Stomach (tissue), 9 donors: ENCODE data around the gene CPLX3. TPM values are rescaled to one million over a fixed set of nuclear protein-coding genes. Genes with fewer than 3 reads are reported as not detected.

ENCODE experiments used
- DNase-seq, 2 donors: peaks; one replicate each; pipeline versions ENCODE4 v3.0.0 to v3.0.0-alpha.2; 2013 to 2019
- H3K27ac ChIP-seq, 5 donors: fragments of 200-600 bp in 4 of 5; sonication (generic) in 4 of 5; one replicate each; pipeline ENCODE4 v1.5.1; 2013 to 2019; ENCODE audit warnings: mild to moderate bottlenecking in 1 of 5, moderate library complexity in 1 of 5
- H3K27me3 ChIP-seq, 3 donors: fragments of 200-600 bp; sonication (generic); one replicate each; pipeline ENCODE4 v1.5.1; 2017 to 2019; ENCODE audit warnings: mixed run types in 1 of 3
- H3K36me3 ChIP-seq, 4 donors: fragments of 200-600 bp; sonication (generic); 1 replicate in 3 of 4; 2 replicates in 1 of 4; pipeline ENCODE4 v1.5.1; 2016 to 2019
- H3K4me1 ChIP-seq, 4 donors: fragments of 200-600 bp; sonication (generic); one replicate each; pipeline ENCODE4 v1.5.1; 2016 to 2019
- H3K4me3 ChIP-seq, 4 donors: fragments of 200-600 bp; sonication (generic) in 3 of 4; one replicate each; pipeline ENCODE4 v1.5.1; 2016 to 2019; ENCODE audit warnings: mild to moderate bottlenecking in 1 of 4
- H3K9me3 ChIP-seq, 4 donors: fragments of 200-600 bp; sonication (generic); one replicate each; pipeline ENCODE4 v1.5.1; 2016 to 2019
- EP300 ChIP-seq: sonication (generic); formaldehyde crosslinking; IDR thresholded peaks from one replicate; pipeline ENCODE4 v1.6.1; 2017; ENCODE audit warnings: antibody characterized with exemption
- POLR2A ChIP-seq, 4 donors: fragments of 450-650 bp; IDR thresholded peaks; one replicate each; pipeline ENCODE4 v1.6.1; 2016; ENCODE audit warnings: antibody characterized with exemption in 4 of 4, control low read depth in 2 of 4, mild to moderate bottlenecking in 1 of 4, moderate library complexity in 1 of 4
- POLR2AphosphoS5 ChIP-seq, 3 donors: sonication (generic); formaldehyde crosslinking; IDR thresholded peaks; one replicate each; pipeline ENCODE4 v1.6.1; 2016; ENCODE audit warnings: antibody characterized with exemption in 3 of 3
- WGBS, 5 donors: extraction: QIAGEN DNeasy Blood & Tissue Kit in 3 of 5; methylation state at CpG; one replicate each; pipeline versions ENCODE4 v1.1.5 to v1.1.7; 2013 to 2018; 5-methylcytosine and 5-hydroxymethylcytosine counted together
- intact Hi-C: fragments of 100-400 bp; cut with DNase I; formaldehyde crosslinking; loops from one replicate; pipeline ENCODE4 v1.15.1; 2023; ENCODE audit warnings: low total_unique reads
- polyA plus RNA-seq, 3 donors: library from polyadenylated mRNA; stranded (reverse); fragments of 200-250 nt; gene quantifications; one replicate each; pipeline ENCODE4 v1.2.3, GENCODE V29; 2013
- total RNA-seq, 5 donors: library from RNA; depleted of rRNA; stranded (reverse); fragments of >200 nt; gene quantifications; one replicate each; pipeline versions ENCODE4 v1.1.0 to v1.2.3, GENCODE V29; 2014 to 2016
- TF ChIP-seq, protein P1 (sequence below), 7 experiments: fragments of 450-650 bp in 4 of 7; fragments of 200-600 bp in 3 of 7; sonication (generic) in 3 of 7; IDR thresholded peaks; one replicate each; pipeline ENCODE4 v1.5.1; 2016 to 2019; ENCODE audit warnings: antibody characterized with exemption in 7 of 7, control low read depth in 2 of 7, mild to moderate bottlenecking in 1 of 7
- donor health status: healthy with polysubstance abuse.
- donor health status: Bipolar disorder and iron deficiency.
- donor health status: healthy.

Gene CPLX3
- total and polyA plus RNA-seq, 8 donors = 0.61 to 57.8 (median 19.4) TPM; not detected in 4

DNA sequence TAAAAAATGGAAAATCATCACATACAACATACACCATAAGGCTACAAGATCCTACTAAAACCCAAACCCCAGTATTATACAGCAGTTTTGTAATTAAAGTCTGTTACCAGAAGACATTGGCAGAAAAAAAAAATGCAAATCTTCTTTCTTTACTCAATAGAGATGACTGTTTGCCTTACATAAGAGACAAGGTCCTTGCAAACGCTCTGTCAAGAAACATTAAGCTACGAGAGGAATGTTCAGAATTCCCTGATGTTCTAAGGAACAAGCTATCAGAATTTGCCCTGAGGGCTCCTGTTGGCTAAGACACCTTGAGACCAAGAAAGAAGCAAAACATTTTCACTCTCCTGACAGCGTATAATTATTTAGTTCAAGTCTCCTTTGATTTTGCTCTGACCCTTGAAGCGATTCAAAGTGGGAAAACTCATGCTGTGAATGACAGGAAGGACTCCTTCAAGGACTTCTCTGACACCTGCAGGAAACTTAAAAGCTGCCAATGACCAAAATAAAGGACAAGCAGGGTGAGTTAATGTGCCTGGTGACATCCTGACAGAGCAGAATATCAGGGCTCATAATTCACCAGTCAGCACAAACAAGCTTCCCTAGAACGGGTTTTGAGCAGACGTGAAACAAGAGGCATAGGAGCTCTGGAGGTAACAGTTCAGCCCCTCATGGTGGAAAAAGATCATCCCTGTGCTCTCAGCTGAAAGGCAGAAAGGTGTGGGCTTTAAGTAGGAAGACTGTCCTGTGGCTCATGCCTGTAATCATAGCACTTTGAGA lies 44.2 kb downstream of the CPLX3 start:
- no peaks in the 10 kb centered on the region for H3K9me3 ChIP-seq
- H3K4me1 ChIP-seq = peaks cover 65 to 79% (median 78%) of the 10 kb centered on the region in 4 donors
- H3K27me3 ChIP-seq = no peaks in the 10 kb centered on the region
- intact Hi-C loops = no loop called here
- no peak for DNase-seq
- peak overlapping the region; percentile 51 to 95 (median 94) for H3K27ac ChIP-seq
- H3K4me3 ChIP-seq = peak overlapping the region in 2 of 4 donors; percentile 3 to 63
- TF ChIP-seq EP300 (no peak), POLR2A (IDR thresholded peaks at IDR 0.05) (no peak), POLR2AphosphoS5 (IDR thresholded peaks at IDR 0.05) (no peak)
- TF ChIP-seq, protein P1, sequence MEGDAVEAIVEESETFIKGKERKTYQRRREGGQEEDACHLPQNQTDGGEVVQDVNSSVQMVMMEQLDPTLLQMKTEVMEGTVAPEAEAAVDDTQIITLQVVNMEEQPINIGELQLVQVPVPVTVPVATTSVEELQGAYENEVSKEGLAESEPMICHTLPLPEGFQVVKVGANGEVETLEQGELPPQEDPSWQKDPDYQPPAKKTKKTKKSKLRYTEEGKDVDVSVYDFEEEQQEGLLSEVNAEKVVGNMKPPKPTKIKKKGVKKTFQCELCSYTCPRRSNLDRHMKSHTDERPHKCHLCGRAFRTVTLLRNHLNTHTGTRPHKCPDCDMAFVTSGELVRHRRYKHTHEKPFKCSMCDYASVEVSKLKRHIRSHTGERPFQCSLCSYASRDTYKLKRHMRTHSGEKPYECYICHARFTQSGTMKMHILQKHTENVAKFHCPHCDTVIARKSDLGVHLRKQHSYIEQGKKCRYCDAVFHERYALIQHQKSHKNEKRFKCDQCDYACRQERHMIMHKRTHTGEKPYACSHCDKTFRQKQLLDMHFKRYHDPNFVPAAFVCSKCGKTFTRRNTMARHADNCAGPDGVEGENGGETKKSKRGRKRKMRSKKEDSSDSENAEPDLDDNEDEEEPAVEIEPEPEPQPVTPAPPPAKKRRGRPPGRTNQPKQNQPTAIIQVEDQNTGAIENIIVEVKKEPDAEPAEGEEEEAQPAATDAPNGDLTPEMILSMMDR (IDR thresholded peaks at IDR 0.05) = no peak
- peaks cover 0 to 8% (median 0%) of the 10 kb centered on the region in 4 donors for H3K36me3 ChIP-seq
- WGBS, 5 donors = 20 to 28% (median 26%) methylated on average over 6 of the region's 6 CpGs

DNA sequence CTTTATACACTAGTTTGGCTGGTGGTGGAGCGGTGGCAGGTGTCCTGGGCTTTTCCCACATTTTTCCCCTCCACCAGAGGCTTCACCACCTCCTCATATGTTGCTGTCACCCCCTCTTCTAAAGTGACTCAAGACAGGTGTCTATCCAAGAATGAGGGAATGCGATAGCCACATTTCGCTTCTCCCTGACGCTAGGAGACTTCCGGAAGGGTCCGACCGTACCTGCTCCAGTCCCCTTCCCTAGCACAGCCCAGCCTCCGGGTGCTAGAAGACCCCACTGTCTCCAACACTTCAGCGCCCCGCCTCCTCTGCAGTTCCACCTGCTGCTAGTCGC lies 46.2 kb downstream of the CPLX3 start:
- TF ChIP-seq EP300 = no peak
- TF ChIP-seq, protein P1 (IDR thresholded peaks at IDR 0.05) = no peak
- no peak for TF ChIP-seq POLR2A (IDR thresholded peaks at IDR 0.05)
- TF ChIP-seq POLR2AphosphoS5 (IDR thresholded peaks at IDR 0.05) = no peak
- no peaks in the 10 kb centered on the region for H3K36me3 ChIP-seq
- no peak for DNase-seq
- no peaks in the 10 kb centered on the region for H3K9me3 ChIP-seq
- 0 to 1% (median 0%) methylated on average over 5 to 11 of the region's 11 CpGs for WGBS, 5 donors
- H3K4me3 ChIP-seq = peak overlapping the region; percentile 59 to 68 (median 62)
- no peaks in the 10 kb centered on the region for H3K27me3 ChIP-seq
- intact Hi-C loops = no loop called here
- H3K27ac ChIP-seq = peak overlapping the region; percentile 90 to 97 (median 94)
- H3K4me1 ChIP-seq = peaks cover 48 to 60% (median 57%) of the 10 kb centered on the region in 4 donors

DNA sequence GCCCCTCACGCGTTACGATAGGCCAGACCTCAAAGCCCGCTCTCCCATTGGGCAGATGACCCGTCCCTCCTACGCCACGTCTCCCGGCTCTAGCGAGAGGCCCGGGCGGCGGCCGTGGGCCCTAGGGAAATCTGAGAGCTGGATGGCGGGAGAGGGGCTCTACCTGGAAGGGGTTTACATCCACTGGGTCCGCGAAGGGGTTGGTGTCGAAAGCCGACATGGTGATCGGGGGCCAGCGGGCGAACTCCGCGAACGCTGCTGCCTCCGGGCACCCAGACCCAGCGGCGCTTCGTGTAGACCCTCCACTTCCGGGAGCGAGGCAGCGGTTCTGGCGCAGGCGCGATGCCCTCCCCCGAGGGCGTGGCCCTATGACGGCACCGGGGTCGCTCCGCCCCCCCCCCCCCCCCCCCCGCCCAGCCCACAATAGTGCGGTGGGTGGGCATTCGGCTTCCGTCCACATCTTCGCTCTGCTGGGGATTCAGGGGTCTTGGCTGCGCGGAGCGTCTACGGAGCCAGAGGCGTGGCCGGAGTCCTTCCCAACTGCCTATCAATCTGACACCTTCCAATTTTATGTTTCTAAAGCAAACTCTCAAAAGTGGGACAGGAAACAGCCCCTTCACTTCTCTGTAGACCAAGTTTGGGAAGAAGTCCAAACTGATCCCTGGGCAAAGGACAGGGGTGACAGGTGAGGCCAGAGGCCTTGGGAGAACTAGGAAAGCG lies 46.8 kb downstream of the CPLX3 start, which contains the start of gene SCAMP2:
TSS of gene SCAMP2 (minus strand) at position 330 of the 720 bp plus-strand sequence. CDS start at position 220, 110 bp downstream.
- peak within 1 kb of the TSS; percentile 90 to 97 (median 94) for H3K27ac ChIP-seq

More for the DNA sequence above, 46.8 kb downstream of the CPLX3 start, which contains the start of gene SCAMP2:
- peak; percentile 94 to 98 for DNase-seq
- peak within 1 kb of the TSS; percentile 59 to 68 (median 62) for H3K4me3 ChIP-seq
- H3K27me3 ChIP-seq = no peaks in the 10 kb centered on the region
- no peaks in the 10 kb centered on the region for H3K9me3 ChIP-seq
- TF ChIP-seq POLR2A (IDR thresholded peaks at IDR 0.05) (peak in 1 of 4 donors; percentile 72), EP300 (no peak), POLR2AphosphoS5 (IDR thresholded peaks at IDR 0.05) (peak; percentile 8 to 96 (median 92))
- TF ChIP-seq, protein P1 (IDR thresholded peaks at IDR 0.05) = no peak
- no peaks in the 10 kb centered on the region for H3K36me3 ChIP-seq
- H3K4me1 ChIP-seq = peaks cover 43 to 55% (median 53%) of the 10 kb centered on the region in 4 donors
- intact Hi-C loops = no loop called here
- 0 to 1% (median 1%) methylated on average over 16 to 51 of the region's 52 CpGs for WGBS, 5 donors
